Measurements from ENCODE around the gene DDR1.

Gene DDR1

GRCh38 chr6:30893001-30893591 lies 8.8 kb downstream of the DDR1 start:
- no peak overlapping the region for H3K4me3 ChIP-seq (ENCODE audit: low read length)
- TF ChIP-seq CTCF (conservative IDR thresholded peaks at IDR 0.05; ENCODE audit: low read depth, low read length) = peak; percentile 26
- no peak for DNase-seq (ENCODE audit: low read depth)

- no peak for DNase-seq (ENCODE audit: low read depth)
- H3K4me3 ChIP-seq (ENCODE audit: low read length) = no peak overlapping the region
- no peak for TF ChIP-seq CTCF (conservative IDR thresholded peaks at IDR 0.05; ENCODE audit: low read depth, low read length)
Measured at GRCh38 chr6:30893666-30894065, 9.3 kb downstream of the DDR1 start.

GRCh38 chr6:30894381-30894780 lies 10.1 kb downstream of the DDR1 start:
- H3K4me3 ChIP-seq (ENCODE audit: low read length) = no peak overlapping the region
- no peak for TF ChIP-seq CTCF (conservative IDR thresholded peaks at IDR 0.05; ENCODE audit: low read depth, low read length)
- no peak for DNase-seq (ENCODE audit: low read depth)

- no peak for TF ChIP-seq CTCF (conservative IDR thresholded peaks at IDR 0.05; ENCODE audit: low read depth, low read length)
- no peak for DNase-seq (ENCODE audit: low read depth)
- no peak overlapping the region for H3K4me3 ChIP-seq (ENCODE audit: low read length)
Measured at GRCh38 chr6:30894935-30895334, 10.6 kb downstream of the DDR1 start.

GRCh38 chr6:30895343-30895742 lies 11.0 kb downstream of the DDR1 start:
- no peak overlapping the region for H3K4me3 ChIP-seq (ENCODE audit: low read length)
- no peak for DNase-seq (ENCODE audit: low read depth)
- no peak for TF ChIP-seq CTCF (conservative IDR thresholded peaks at IDR 0.05; ENCODE audit: low read depth, low read length)

- DNase-seq (ENCODE audit: low read depth) = no peak
- no peak for TF ChIP-seq CTCF (conservative IDR thresholded peaks at IDR 0.05; ENCODE audit: low read depth, low read length)
- no peak overlapping the region for H3K4me3 ChIP-seq (ENCODE audit: low read length)
Measured at GRCh38 chr6:30896541-30896940, 12.2 kb downstream of the DDR1 start.

- no peak overlapping the region for H3K4me3 ChIP-seq (ENCODE audit: low read length)
- DNase-seq (ENCODE audit: low read depth) = no peak
- no peak for TF ChIP-seq CTCF (conservative IDR thresholded peaks at IDR 0.05; ENCODE audit: low read depth, low read length)
Measured at GRCh38 chr6:30897882-30898281, 13.6 kb downstream of the DDR1 start.

Measured in retinal pigment epithelial cell (primary cell).